Peyer's patch (tissue), 4 donors: ENCODE data around the gene MYO9A. TPM values are rescaled to one million over a fixed set of nuclear protein-coding genes. Genes with fewer than 3 reads are reported as not detected.
"Not testable (repeated sequence)": the region's sequence is repeated elsewhere in the genome, so short reads cannot be mapped to it uniquely, and the experiment has no call there.

Experiments
- DNase-seq, 3 donors: peaks; one replicate each; pipeline ENCODE4 v3.0.0-alpha.2; 2017 to 2019
- H3K27ac ChIP-seq, 4 donors: fragments of 200-600 bp; sonication (generic); one replicate each; pipeline ENCODE4 v1.5.1; 2016 to 2019
- H3K27me3 ChIP-seq, 2 donors: fragments of 200-600 bp; sonication (generic); one replicate each; pipeline ENCODE4 v1.5.1; 2019
- H3K36me3 ChIP-seq, 3 donors: fragments of 200-600 bp; sonication (generic); one replicate each; pipeline ENCODE4 v1.5.1; 2016 to 2019
- H3K4me1 ChIP-seq, 4 donors: fragments of 200-600 bp; sonication (generic); one replicate each; pipeline ENCODE4 v1.5.1; 2016 to 2019
- H3K4me3 ChIP-seq, 4 donors: fragments of 200-600 bp; sonication (generic); 1 replicate in 3 of 4; 2 replicates in 1 of 4; pipeline ENCODE4 v1.5.1; 2016 to 2019; ENCODE audit warnings: mild to moderate bottlenecking in 1 of 4
- H3K9me3 ChIP-seq, 4 donors: fragments of 200-600 bp; sonication (generic); one replicate each; pipeline ENCODE4 v1.5.1; 2016 to 2019; ENCODE audit warnings: mild to moderate bottlenecking in 1 of 4
- POLR2A ChIP-seq, 2 donors: fragments of 450-650 bp; IDR thresholded peaks; one replicate each; pipeline ENCODE4 v1.5.1; 2017; ENCODE audit warnings: antibody characterized with exemption in 2 of 2, mild to moderate bottlenecking in 2 of 2, moderate library complexity in 2 of 2
- total RNA-seq, 4 donors: library from RNA; depleted of rRNA; stranded (reverse); fragments of >200 nt; gene quantifications; one replicate each; pipeline ENCODE4 v1.1.0, GENCODE V29; 2016
- TF ChIP-seq, protein P1 (sequence below), 6 experiments: fragments of 450-650 bp in 4 of 6; fragments of 200-600 bp in 2 of 6; sonication (generic) in 1 of 6; IDR thresholded peaks; one replicate each; pipeline ENCODE4 v1.5.1; 2017 to 2019; ENCODE audit warnings: antibody characterized with exemption in 6 of 6, mild to moderate bottlenecking in 3 of 6, moderate library complexity in 1 of 6

The MYO9A gene
- total RNA-seq, 4 donors from 2014 or later = 28.2 to 47.3 (median 39.3) TPM

DNA sequence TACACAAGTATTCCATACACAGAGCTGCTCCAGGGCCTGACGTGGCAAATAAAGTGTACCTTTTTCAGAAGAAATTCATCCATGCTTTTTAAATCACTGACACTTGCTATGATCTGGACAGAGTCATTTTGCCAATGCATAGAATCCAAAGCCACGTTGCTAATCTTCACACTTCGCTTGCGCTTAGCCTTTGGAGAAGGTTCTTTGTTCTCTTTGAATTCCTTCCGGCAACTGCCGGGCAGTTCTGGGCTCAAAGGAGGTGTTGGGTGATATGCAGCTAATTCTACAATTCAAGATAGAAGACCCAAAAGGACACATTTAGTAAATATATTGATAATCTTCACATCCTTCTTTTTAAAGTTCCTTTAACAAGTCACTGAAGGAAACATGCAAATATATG lies 237.7 kb downstream of the MYO9A start:
- H3K36me3 ChIP-seq = peaks cover 0 to 49% (median 0%) of the 10 kb centered on the region in 3 donors
- no peaks in the 10 kb centered on the region for H3K4me1 ChIP-seq
- H3K9me3 ChIP-seq = no peaks in the 10 kb centered on the region
- DNase-seq = no peak
- H3K4me3 ChIP-seq = no peak overlapping the region
- TF ChIP-seq, protein P1, sequence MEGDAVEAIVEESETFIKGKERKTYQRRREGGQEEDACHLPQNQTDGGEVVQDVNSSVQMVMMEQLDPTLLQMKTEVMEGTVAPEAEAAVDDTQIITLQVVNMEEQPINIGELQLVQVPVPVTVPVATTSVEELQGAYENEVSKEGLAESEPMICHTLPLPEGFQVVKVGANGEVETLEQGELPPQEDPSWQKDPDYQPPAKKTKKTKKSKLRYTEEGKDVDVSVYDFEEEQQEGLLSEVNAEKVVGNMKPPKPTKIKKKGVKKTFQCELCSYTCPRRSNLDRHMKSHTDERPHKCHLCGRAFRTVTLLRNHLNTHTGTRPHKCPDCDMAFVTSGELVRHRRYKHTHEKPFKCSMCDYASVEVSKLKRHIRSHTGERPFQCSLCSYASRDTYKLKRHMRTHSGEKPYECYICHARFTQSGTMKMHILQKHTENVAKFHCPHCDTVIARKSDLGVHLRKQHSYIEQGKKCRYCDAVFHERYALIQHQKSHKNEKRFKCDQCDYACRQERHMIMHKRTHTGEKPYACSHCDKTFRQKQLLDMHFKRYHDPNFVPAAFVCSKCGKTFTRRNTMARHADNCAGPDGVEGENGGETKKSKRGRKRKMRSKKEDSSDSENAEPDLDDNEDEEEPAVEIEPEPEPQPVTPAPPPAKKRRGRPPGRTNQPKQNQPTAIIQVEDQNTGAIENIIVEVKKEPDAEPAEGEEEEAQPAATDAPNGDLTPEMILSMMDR (IDR thresholded peaks at IDR 0.05) = no peak
- no peaks in the 10 kb centered on the region for H3K27me3 ChIP-seq
- H3K27ac ChIP-seq = no peak overlapping the region

DNA sequence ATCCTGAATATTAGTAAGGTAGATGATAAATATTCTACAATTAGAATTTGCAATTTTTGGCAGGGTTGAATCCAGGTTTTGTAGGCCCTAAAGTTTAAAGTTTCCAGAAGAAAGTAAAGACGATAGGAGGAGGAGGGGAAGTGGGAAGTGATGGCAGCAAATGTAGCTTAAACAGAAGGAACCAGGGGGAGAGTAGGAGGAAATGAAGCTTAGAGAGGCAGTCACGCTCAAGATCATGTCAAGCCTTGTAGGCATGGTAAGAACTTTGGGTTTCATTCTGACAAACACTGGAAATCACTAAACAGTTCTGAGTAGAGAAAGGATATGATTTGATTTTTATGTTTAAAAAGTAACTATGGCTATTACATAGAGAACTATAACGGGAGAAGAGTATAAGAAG lies 243.7 kb downstream of the MYO9A start:
- DNase-seq = no peak
- no peaks in the 10 kb centered on the region for H3K9me3 ChIP-seq
- H3K27me3 ChIP-seq = no peaks in the 10 kb centered on the region
- H3K4me3 ChIP-seq = no peak overlapping the region
- peaks cover 0 to 19% (median 0%) of the 10 kb centered on the region in 3 donors for H3K36me3 ChIP-seq
- no peak overlapping the region for H3K27ac ChIP-seq
- TF ChIP-seq POLR2A (IDR thresholded peaks at IDR 0.05) = no peak
- TF ChIP-seq, protein P1 (IDR thresholded peaks at IDR 0.05) = no peak
- no peaks in the 10 kb centered on the region for H3K4me1 ChIP-seq

DNA sequence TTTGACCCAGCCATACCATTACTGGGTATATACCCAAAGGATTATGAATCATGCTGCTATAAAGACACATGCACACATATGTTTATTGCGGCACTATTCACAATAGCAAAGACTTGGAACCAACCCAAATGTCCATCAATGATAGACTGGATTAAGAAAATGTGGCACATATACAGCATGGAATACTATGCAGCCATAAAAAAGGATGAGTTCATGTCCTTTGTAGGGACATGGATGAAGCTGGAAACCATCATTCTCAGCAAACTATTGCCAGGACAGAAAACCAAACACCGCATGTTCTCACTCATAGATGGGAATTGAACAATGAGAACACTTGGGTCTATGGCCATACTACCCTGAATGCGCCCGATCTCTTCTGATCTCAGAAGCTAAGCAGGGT lies 259.7 kb downstream of the MYO9A start:
- not testable (repeated sequence) for DNase-seq, H3K4me1 ChIP-seq, H3K9me3 ChIP-seq, H3K27me3 ChIP-seq, H3K4me3 ChIP-seq, H3K27ac ChIP-seq, H3K36me3 ChIP-seq

DNA sequence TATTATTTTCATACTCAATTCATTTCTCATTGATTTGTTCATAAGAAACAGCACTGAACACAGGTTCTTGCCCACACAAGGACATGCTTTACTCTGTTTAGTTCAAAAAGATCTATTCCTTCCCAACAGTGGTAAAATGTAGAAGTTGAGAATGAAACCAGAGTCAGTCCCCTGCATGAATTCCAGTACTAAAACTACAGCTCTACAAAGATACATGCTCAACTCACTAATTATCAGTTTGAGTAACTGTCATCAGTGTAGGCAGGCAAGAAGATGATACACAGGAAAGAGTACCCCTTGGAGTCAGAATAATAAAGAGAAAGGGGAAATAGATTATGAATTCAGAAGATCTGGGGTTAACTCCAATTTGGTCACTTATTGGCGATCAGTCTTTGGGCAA lies 264.4 kb downstream of the MYO9A start:
- H3K4me1 ChIP-seq = no peaks in the 10 kb centered on the region
- peaks cover 0 to 26% (median 0%) of the 10 kb centered on the region in 3 donors for H3K36me3 ChIP-seq
- TF ChIP-seq POLR2A (IDR thresholded peaks at IDR 0.05) = no peak
- TF ChIP-seq, protein P1 (IDR thresholded peaks at IDR 0.05) = no peak
- no peak overlapping the region for H3K4me3 ChIP-seq
- no peak for DNase-seq
- H3K27me3 ChIP-seq = no peaks in the 10 kb centered on the region
- no peaks in the 10 kb centered on the region for H3K9me3 ChIP-seq
- H3K27ac ChIP-seq = no peak overlapping the region

DNA sequence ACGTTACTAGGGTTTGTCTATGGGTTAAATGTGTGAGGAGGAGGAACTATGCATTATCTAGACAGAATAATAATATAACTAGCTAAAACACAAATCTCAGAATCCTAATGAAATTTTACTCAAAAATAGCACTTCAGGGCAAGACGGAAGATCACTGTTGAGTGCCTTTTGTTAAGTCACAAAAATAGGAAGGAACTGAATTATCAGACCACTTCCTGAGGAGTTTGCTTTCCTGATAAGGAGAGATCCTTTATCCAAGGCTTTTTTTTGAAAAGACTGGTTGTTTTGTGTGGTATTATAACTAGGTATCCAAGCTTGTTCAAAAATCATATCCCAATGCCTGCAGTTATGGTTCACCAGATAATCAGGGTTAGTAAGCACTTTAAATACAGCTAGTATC lies 273.0 kb downstream of the MYO9A start:
- Histone ChIP-seq H3K27me3 (no peaks in the 10 kb centered on the region), H3K4me3 (no peak overlapping the region), H3K36me3 (peaks cover 0 to 32% (median 0%) of the 10 kb centered on the region in 3 donors), H3K9me3 (no peaks in the 10 kb centered on the region), H3K4me1 (no peaks in the 10 kb centered on the region), H3K27ac (no peak overlapping the region)
- TF ChIP-seq POLR2A (IDR thresholded peaks at IDR 0.05) = no peak
- TF ChIP-seq, protein P1 (IDR thresholded peaks at IDR 0.05) = no peak
- DNase-seq = no peak

DNA sequence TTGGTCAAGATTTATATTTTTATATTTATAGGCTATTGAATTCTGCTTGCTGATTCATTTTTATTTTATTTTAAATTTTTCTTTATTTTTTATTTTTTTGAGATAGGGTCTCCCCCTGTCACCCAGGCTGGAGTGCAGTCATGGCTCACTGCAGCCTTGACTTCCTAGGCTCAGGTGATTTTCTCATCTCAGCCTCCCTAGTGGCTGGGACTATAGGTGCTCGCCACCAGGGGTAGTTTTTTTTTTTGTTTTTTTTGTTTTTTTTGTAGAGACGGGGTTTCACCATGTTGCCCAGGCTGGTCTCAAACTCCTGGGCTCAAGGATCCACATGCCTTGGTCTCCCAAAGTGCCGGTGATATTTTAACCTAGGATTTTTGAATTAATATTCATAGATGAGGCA lies 276.4 kb downstream of the MYO9A start:
- no peak for DNase-seq
- H3K4me1 ChIP-seq = no peaks in the 10 kb centered on the region
- H3K27me3 ChIP-seq = no peaks in the 10 kb centered on the region
- H3K36me3 ChIP-seq = no peaks in the 10 kb centered on the region
- H3K9me3 ChIP-seq = no peaks in the 10 kb centered on the region
- TF ChIP-seq, protein P1 (IDR thresholded peaks at IDR 0.05) = no peak
- no peak for TF ChIP-seq POLR2A (IDR thresholded peaks at IDR 0.05)
- no peak overlapping the region for H3K4me3 ChIP-seq
- no peak overlapping the region for H3K27ac ChIP-seq
